ENCODE results near the gene OLFML2B. TPM values are rescaled to one million over a fixed set of nuclear protein-coding genes. Genes with fewer than 3 reads are reported as not detected.

Gene OLFML2B
- polyA plus RNA-seq, 4 donors: 0.54 to 11.4 (median 1.9) TPM

GRCh38 chr1:161940866-161941591, 82.6 kb downstream of the OLFML2B start:
- peaks cover 0 to 2% (median 0%) of the 10 kb centered on the region in 3 donors for H3K36me3 ChIP-seq (ENCODE audit: control insufficient read depth in 3 of 3, insufficient read depth in 2 of 3, low read depth in 1 of 3, low read length in 3 of 3)
- H3K27me3 ChIP-seq (ENCODE audit: control insufficient read depth in 3 of 3, insufficient read depth in 3 of 3, low read length in 3 of 3): no peaks in the 10 kb centered on the region
- no peak overlapping the region for H3K27ac ChIP-seq (ENCODE audit: low read depth in 1 of 3, low read length in 2 of 3)
- no peak for DNase-seq
- no peaks in the 10 kb centered on the region for H3K4me1 ChIP-seq (ENCODE audit: control insufficient read depth in 3 of 3, insufficient read depth in 2 of 3, low read depth in 1 of 3, low read length in 2 of 3)
- no peak for FAIRE-seq
- H3K4me3 ChIP-seq (ENCODE audit: low read depth in 1 of 3, low read length in 3 of 3): no peak overlapping the region
- H3K9me3 ChIP-seq (ENCODE audit: control insufficient read depth in 2 of 2, insufficient read depth in 1 of 2, low read depth in 1 of 2, low read length in 1 of 2): no peaks in the 10 kb centered on the region
- WGBS, 3 donors: 63 to 74% (median 73%) methylated on average over 3 of the region's 3 CpGs

DNA sequence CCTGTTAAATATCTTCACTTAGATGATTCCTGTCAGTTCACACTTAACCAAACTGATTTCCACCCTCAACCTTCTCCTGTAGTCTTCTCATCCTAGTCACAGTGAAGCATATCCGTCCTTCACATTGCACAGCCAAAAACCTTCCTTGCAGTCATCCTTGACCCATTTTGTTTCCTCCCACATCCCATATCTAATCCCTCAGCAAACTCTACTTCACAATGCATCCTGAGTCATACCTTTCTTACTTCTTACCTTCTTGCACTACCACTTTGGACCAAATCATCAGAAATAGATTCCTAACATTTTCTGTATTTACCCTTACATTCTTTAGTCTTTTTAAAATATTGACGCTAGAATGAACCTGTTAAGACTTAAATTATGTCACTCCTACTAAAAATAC, 86.9 kb downstream of the OLFML2B start:
- no peaks in the 10 kb centered on the region for H3K4me1 ChIP-seq (ENCODE audit: control insufficient read depth in 3 of 3, insufficient read depth in 2 of 3, low read depth in 1 of 3, low read length in 2 of 3)

GRCh38 chr1:161935264-161935663, 88.4 kb downstream of the OLFML2B start:
- no peak overlapping the region for H3K4me3 ChIP-seq (ENCODE audit: low read depth in 1 of 3, low read length in 3 of 3)
- no peak overlapping the region for H3K27ac ChIP-seq (ENCODE audit: low read depth in 1 of 3, low read length in 2 of 3)
- no peak for DNase-seq
- 98 to 100% (median 98%) methylated on average over 1 of the region's 1 CpG for WGBS, 3 donors
- no peaks in the 10 kb centered on the region for H3K27me3 ChIP-seq (ENCODE audit: control insufficient read depth in 3 of 3, insufficient read depth in 3 of 3, low read length in 3 of 3)
- no peak for FAIRE-seq
- no peaks in the 10 kb centered on the region for H3K4me1 ChIP-seq (ENCODE audit: control insufficient read depth in 3 of 3, insufficient read depth in 2 of 3, low read depth in 1 of 3, low read length in 2 of 3)
- peaks cover 0 to 5% (median 0%) of the 10 kb centered on the region in 3 donors for H3K36me3 ChIP-seq (ENCODE audit: control insufficient read depth in 3 of 3, insufficient read depth in 2 of 3, low read depth in 1 of 3, low read length in 3 of 3)
- no peaks in the 10 kb centered on the region for H3K9me3 ChIP-seq (ENCODE audit: control insufficient read depth in 2 of 2, insufficient read depth in 1 of 2, low read depth in 1 of 2, low read length in 1 of 2)

More for the DNA sequence above, 86.9 kb downstream of the OLFML2B start:
- WGBS, 3 donors: 96 to 97% (median 96%) methylated on average over 2 of the region's 2 CpGs
- no peak overlapping the region for H3K4me3 ChIP-seq (ENCODE audit: low read depth in 1 of 3, low read length in 3 of 3)
- FAIRE-seq: no peak
- H3K36me3 ChIP-seq (ENCODE audit: control insufficient read depth in 3 of 3, insufficient read depth in 2 of 3, low read depth in 1 of 3, low read length in 3 of 3): peaks cover 0 to 5% (median 0%) of the 10 kb centered on the region in 3 donors
- H3K27ac ChIP-seq (ENCODE audit: low read depth in 1 of 3, low read length in 2 of 3): no peak overlapping the region
- H3K27me3 ChIP-seq (ENCODE audit: control insufficient read depth in 3 of 3, insufficient read depth in 3 of 3, low read length in 3 of 3): no peaks in the 10 kb centered on the region
- no peak for DNase-seq
- H3K9me3 ChIP-seq (ENCODE audit: control insufficient read depth in 2 of 2, insufficient read depth in 1 of 2, low read depth in 1 of 2, low read length in 1 of 2): no peaks in the 10 kb centered on the region

GRCh38 chr1:161933592-161934588, 89.8 kb downstream of the OLFML2B start:
- no peak for FAIRE-seq
- peak in 1 of 2 donors; percentile 3 for DNase-seq
- Histone ChIP-seq H3K27me3 (ENCODE audit: control insufficient read depth in 3 of 3, insufficient read depth in 3 of 3, low read length in 3 of 3) (no peaks in the 10 kb centered on the region), H3K9me3 (ENCODE audit: control insufficient read depth in 2 of 2, insufficient read depth in 1 of 2, low read depth in 1 of 2, low read length in 1 of 2) (no peaks in the 10 kb centered on the region), H3K4me3 (ENCODE audit: low read depth in 1 of 3, low read length in 3 of 3) (no peak overlapping the region), H3K27ac (ENCODE audit: low read depth in 1 of 3, low read length in 2 of 3) (no peak overlapping the region), H3K36me3 (ENCODE audit: control insufficient read depth in 3 of 3, insufficient read depth in 2 of 3, low read depth in 1 of 3, low read length in 3 of 3) (peaks cover 0 to 5% (median 0%) of the 10 kb centered on the region in 3 donors), H3K4me1 (ENCODE audit: control insufficient read depth in 3 of 3, insufficient read depth in 2 of 3, low read depth in 1 of 3, low read length in 2 of 3) (no peaks in the 10 kb centered on the region)
- 70 to 82% (median 75%) methylated on average over 6 of the region's 6 CpGs for WGBS, 3 donors

Other genes starting within 250 kb of the OLFML2B start
- 1 to 10 TPM in 3 of 4 donors, under 1 TPM in 1; 0.89 to 2.1 (median 1.7) TPM for gene NOS1AP, start 45.8 kb upstream of the OLFML2B start, polyA plus RNA-seq

Data from small intestine (tissue), 7 donors.